Activated B cell treated with CpG ODN at 0.5 μM for 24 hours (primary cell): ENCODE measurements around the gene UQCRFS1. TPM values are rescaled to one million over a fixed set of nuclear protein-coding genes. Genes with fewer than 3 reads are reported as not detected.
"Not testable (repeated sequence)": the region's sequence is repeated elsewhere in the genome, so short reads cannot be mapped to it uniquely, and the experiment has no call there.

Source experiments
- ATAC-seq: fragments of 200-7000 bp; cut with Tn5 transposase; one replicate; pipeline ENCODE4 v1.10.0; 2021; ENCODE audit warnings: low read depth, mild to moderate bottlenecking, moderate library complexity
- CTCF ChIA-PET: fragments of 350-600 bp; sonication (Branson Sonifier 250); formaldehyde crosslinking; loops from one replicate; lab custom pipeline; 2021; ENCODE audit warnings: antibody characterized with exemption; lab: Charles Lee
- POLR2A ChIA-PET: fragments of 350-600 bp; sonication (Branson Sonifier 250); formaldehyde crosslinking; loops from one replicate; lab custom pipeline; 2021; ENCODE audit warnings: antibody characterized with exemption; lab: Charles Lee
- DNase-seq: peaks from one replicate; pipeline ENCODE4 v3.0.0; 2022
- H3K27ac Mint-ChIP-seq: one replicate; pipeline ENCODE4 v1.8.0; 2020; ENCODE audit warnings: mixed read lengths
- H3K27me3 Mint-ChIP-seq: one replicate; pipeline ENCODE4 v1.8.0; 2021; ENCODE audit warnings: mixed read lengths
- H3K36me3 Mint-ChIP-seq: one replicate; pipeline ENCODE4 v1.8.0; 2021; ENCODE audit warnings: low read depth, mixed read lengths
- H3K4me1 Mint-ChIP-seq: one replicate; pipeline ENCODE4 v1.8.0; 2021; ENCODE audit warnings: mixed read lengths
- H3K4me3 Mint-ChIP-seq: one replicate; pipeline ENCODE4 v1.8.0; 2020; ENCODE audit warnings: mild to moderate bottlenecking, mixed read lengths
- H3K9me3 Mint-ChIP-seq: one replicate; pipeline ENCODE4 v1.8.0; 2020; ENCODE audit warnings: mixed read lengths
- intact Hi-C: fragments of 100-400 bp; cut with micrococcal nuclease; formaldehyde crosslinking; loops from one replicate; pipeline ENCODE4 v1.15.1; 2024
- total RNA-seq: library from RNA; stranded (reverse); gene quantifications from 2 replicates; pipeline ENCODE4 v1.2.3, GENCODE V29; 2022
- TF ChIP-seq, protein P1 (sequence below): fragments of 200-600 bp; IDR thresholded peaks from one replicate; pipeline ENCODE4 v1.8.0; 2022; ENCODE audit warnings: antibody characterized with exemption, mild to moderate bottlenecking

UQCRFS1 gene
- total RNA-seq, 1 donor from 2014 or later, result 24.4 TPM

DNA sequence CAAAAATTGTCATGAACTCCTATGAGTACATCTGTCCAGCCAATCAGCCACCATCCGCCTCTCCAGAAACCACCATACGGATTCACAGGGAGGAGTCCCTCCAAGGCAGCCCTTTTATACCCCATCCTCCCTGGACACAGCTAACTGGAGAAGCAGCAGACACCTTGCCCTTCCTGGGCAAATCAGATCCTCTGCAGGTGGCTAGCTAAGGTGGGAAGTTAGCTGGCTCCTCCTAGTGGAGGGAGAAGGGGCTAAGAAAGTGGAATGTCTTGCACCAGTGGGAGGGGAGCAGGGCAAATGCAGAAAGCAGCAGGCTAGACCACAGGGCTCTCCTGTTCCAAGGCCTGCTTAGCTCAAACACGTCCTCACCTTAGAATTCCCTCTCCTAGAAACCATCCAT lies 46.2 kb upstream of the UQCRFS1 start:
- Mint-ChIP-seq H3K4me1 (no peaks in the 10 kb centered on the region), H3K27me3 (peaks cover 9% of the 10 kb centered on the region), H3K27ac (no peak overlapping the region), H3K4me3 (no peak overlapping the region), H3K36me3 (no peaks in the 10 kb centered on the region), H3K9me3 (no peaks in the 10 kb centered on the region)
- intact Hi-C loops, result no loop called here
- no peak for ATAC-seq
- CTCF ChIA-PET, result no interaction called here
- POLR2A ChIA-PET, result no interaction called here
- DNase-seq, result no peak
- TF ChIP-seq, protein P1, sequence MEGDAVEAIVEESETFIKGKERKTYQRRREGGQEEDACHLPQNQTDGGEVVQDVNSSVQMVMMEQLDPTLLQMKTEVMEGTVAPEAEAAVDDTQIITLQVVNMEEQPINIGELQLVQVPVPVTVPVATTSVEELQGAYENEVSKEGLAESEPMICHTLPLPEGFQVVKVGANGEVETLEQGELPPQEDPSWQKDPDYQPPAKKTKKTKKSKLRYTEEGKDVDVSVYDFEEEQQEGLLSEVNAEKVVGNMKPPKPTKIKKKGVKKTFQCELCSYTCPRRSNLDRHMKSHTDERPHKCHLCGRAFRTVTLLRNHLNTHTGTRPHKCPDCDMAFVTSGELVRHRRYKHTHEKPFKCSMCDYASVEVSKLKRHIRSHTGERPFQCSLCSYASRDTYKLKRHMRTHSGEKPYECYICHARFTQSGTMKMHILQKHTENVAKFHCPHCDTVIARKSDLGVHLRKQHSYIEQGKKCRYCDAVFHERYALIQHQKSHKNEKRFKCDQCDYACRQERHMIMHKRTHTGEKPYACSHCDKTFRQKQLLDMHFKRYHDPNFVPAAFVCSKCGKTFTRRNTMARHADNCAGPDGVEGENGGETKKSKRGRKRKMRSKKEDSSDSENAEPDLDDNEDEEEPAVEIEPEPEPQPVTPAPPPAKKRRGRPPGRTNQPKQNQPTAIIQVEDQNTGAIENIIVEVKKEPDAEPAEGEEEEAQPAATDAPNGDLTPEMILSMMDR, result no peak

DNA sequence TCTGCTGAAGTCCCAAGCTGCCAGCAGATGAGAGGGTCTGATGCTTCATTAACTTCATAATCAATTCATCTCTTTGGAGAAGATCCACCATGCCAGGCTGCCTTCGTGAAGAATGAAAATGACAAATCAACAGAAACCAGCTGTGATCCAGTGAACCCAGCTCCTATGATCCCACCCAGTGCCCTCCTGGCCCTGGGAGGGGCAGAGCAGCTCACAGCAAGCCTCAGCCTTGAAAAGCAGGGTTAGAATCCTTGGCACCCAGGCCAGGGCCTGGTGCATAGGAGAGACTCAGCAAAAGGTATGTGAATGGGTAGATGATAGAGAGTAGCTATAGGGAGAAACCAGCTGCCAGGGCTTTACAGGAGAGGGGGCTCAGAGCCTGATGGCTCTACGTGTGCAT lies 43.6 kb upstream of the UQCRFS1 start:
- Mint-ChIP-seq H3K9me3 (no peaks in the 10 kb centered on the region), H3K36me3 (no peaks in the 10 kb centered on the region), H3K27me3 (peaks cover 2% of the 10 kb centered on the region), H3K4me1 (no peaks in the 10 kb centered on the region), H3K4me3 (no peak overlapping the region), H3K27ac (no peak overlapping the region)
- ChIA-PET POLR2A (no interaction called here), CTCF (no interaction called here)
- TF ChIP-seq, protein P1, result no peak
- ATAC-seq (no peak), DNase-seq (no peak)
- intact Hi-C loops, result no loop called here

DNA sequence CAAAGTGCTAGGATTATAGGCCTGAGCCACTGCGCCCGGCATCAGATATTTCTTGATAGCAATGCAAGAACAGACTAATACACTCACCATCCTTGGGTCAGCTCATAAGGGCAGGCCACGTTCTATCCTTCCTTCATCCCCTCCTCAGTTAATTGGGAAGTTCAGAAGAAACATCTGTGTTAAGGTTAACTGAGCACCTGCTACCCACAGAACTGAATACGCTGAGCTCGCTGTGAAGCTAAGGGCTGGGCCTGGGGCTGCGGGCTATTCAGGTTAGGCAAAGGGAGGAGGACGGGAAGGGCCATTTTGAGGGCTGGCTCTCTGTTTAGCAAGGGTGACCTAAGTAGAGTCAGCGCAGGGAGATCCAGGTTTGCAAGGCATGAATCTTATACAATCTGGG lies 43.0 kb upstream of the UQCRFS1 start:
- CTCF ChIA-PET, result no interaction called here

DNA sequence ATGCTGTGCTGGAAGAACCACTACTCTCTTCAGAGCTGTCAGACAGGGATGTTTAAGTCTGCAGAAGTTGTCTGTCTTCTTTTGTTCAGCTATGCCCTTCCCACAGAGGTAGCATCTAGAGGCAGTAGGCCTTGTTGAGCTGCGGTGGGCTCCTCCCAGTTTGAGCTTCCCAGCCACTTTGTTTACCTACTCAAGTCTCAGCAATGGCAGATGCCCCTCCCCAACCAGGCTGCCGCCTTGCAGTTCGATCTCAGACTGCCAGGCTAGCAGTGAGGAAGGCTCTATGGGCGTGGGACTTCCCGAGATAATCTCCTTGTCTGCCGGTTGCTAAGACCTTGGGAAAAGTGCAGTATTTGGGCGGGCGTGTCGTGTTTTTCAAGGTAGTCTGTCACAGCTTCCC lies 42.1 kb upstream of the UQCRFS1 start:
- no peak for DNase-seq
- intact Hi-C loops, result no loop called here
- Mint-ChIP-seq H3K4me1 (no peaks in the 10 kb centered on the region), H3K27me3 (peaks cover 2% of the 10 kb centered on the region), H3K4me3 (no peak overlapping the region), H3K9me3 (no peaks in the 10 kb centered on the region), H3K27ac (no peak overlapping the region), H3K36me3 (no peaks in the 10 kb centered on the region)
- POLR2A ChIA-PET, result no interaction called here
- no peak for ATAC-seq
- CTCF ChIA-PET, result no interaction called here
- TF ChIP-seq, protein P1, result no peak

More for the DNA sequence above, 43.0 kb upstream of the UQCRFS1 start:
- peaks cover 2% of the 10 kb centered on the region for H3K27me3 Mint-ChIP-seq
- ATAC-seq (no peak), DNase-seq (no peak)
- TF ChIP-seq, protein P1, result no peak
- H3K4me3 Mint-ChIP-seq, result no peak overlapping the region
- H3K36me3 Mint-ChIP-seq, result no peaks in the 10 kb centered on the region
- POLR2A ChIA-PET, result no interaction called here
- H3K4me1 Mint-ChIP-seq, result no peaks in the 10 kb centered on the region
- no peaks in the 10 kb centered on the region for H3K9me3 Mint-ChIP-seq
- intact Hi-C loops, result no loop called here
- H3K27ac Mint-ChIP-seq, result no peak overlapping the region

DNA sequence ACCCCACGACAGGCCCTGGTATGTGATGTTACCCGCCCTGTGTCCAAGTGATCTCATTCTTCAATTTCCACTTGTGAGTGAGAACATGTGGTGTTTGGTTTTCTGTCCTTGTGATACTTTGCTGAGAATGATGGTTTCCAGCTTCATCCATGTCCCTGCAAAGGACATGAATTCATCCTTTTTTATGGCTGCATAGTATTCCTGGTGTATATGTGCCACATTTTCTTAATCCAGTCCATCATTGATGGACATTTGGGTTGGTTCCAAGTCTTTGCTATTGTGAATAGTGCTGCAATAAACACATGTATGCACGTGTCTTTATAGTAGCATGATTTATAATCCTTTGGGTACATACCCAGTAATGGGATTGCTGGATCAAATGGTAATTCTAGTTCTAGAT lies 36.8 kb upstream of the UQCRFS1 start:
- H3K4me3 Mint-ChIP-seq, H3K27me3 Mint-ChIP-seq: not testable (repeated sequence)

DNA sequence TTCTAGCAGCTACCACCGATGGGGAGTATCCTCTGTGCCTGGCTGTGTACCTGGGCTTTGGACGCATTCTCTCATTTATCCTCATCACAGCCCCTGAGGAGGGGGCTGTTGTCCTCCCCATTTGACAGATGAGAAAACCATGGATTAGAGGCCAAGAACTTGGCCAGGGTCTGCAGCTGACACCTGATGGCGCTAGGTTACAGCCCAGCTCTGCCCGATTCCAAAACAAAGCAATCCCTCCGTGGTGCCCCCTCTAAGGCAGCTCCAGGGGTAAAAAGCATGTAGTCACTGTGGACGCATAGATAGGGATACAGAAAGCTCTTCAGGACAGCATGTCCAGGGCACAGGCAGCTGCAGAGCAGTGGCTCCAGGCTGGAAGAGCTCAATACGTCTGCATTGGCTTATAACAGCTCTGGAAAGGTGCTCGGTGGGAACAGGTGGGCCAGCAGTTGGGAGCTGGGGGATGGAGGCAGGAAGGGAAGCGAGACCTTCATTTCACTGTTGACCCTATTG lies 35.4 kb upstream of the UQCRFS1 start:
- intact Hi-C loops, result no loop called here
- H3K27me3 Mint-ChIP-seq, result peaks cover 5% of the 10 kb centered on the region
- no peaks in the 10 kb centered on the region for H3K4me1 Mint-ChIP-seq
- H3K4me3 Mint-ChIP-seq, result no peak overlapping the region
- H3K36me3 Mint-ChIP-seq, result no peaks in the 10 kb centered on the region
- ATAC-seq, result no peak
- no peak for DNase-seq
- H3K9me3 Mint-ChIP-seq, result no peaks in the 10 kb centered on the region
- TF ChIP-seq, protein P1, result no peak
- no peak overlapping the region for H3K27ac Mint-ChIP-seq
- ChIA-PET CTCF (no interaction called here), POLR2A (no interaction called here)

More for the DNA sequence above, 36.8 kb upstream of the UQCRFS1 start:
- DNase-seq, H3K27ac Mint-ChIP-seq, CTCF ChIA-PET, intact Hi-C loops, H3K4me1 Mint-ChIP-seq, H3K9me3 Mint-ChIP-seq, POLR2A ChIA-PET, H3K36me3 Mint-ChIP-seq, ATAC-seq: not testable (repeated sequence)
